Uterus (tissue), 4 donors: ENCODE data around the gene PI4KA. TPM values are rescaled to one million over a fixed set of nuclear protein-coding genes. Genes with fewer than 3 reads are reported as not detected.
A peak's percentile ranks its signal among the peaks of the same experiment; 100 is the strongest.

Experiments
- DNase-seq, 2 donors: peaks; one replicate each; pipeline ENCODE4 v3.0.0-alpha.2; 2019 to 2020
- H3K27ac ChIP-seq, 2 donors: fragments of 200-600 bp; sonication (generic); 1 replicate in 1 of 2; 2 replicates in 1 of 2; pipeline ENCODE4 v1.5.1; 2016 to 2018
- H3K27me3 ChIP-seq, 2 donors: fragments of 200-600 bp; sonication (generic); one replicate each; pipeline ENCODE4 v1.5.1; 2018 to 2019; ENCODE audit warnings: control low read depth in 1 of 2
- H3K36me3 ChIP-seq, 2 donors: fragments of 200-600 bp; sonication (generic); one replicate each; pipeline ENCODE4 v1.5.1; 2019; ENCODE audit warnings: control low read depth in 1 of 2
- H3K4me1 ChIP-seq, 2 donors: fragments of 200-600 bp; sonication (generic); one replicate each; pipeline ENCODE4 v1.5.1; 2018 to 2019; ENCODE audit warnings: control low read depth in 1 of 2
- H3K4me3 ChIP-seq, 2 donors: fragments of 200-600 bp; sonication (generic); 1 replicate in 1 of 2; 2 replicates in 1 of 2; pipeline ENCODE4 v1.5.1; 2018 to 2019; ENCODE audit warnings: mild to moderate bottlenecking in 1 of 2
- H3K9me3 ChIP-seq, 2 donors: fragments of 200-600 bp; sonication (generic); one replicate each; pipeline ENCODE4 v1.5.1; 2019; ENCODE audit warnings: control low read depth in 1 of 2
- POLR2A ChIP-seq, 2 donors: fragments of 450-650 bp; IDR thresholded peaks; one replicate each; pipeline ENCODE4 v1.6.1; 2016; ENCODE audit warnings: antibody characterized with exemption in 2 of 2, mild to moderate bottlenecking in 1 of 2, moderate library complexity in 1 of 2
- intact Hi-C: fragments of 100-400 bp; cut with DNase I; formaldehyde crosslinking; loops from one replicate; pipeline ENCODE4 v1.15.1; 2023; ENCODE audit warnings: low total_unique reads
- total RNA-seq, 4 donors: library from RNA; depleted of rRNA in 3 of 4; stranded (reverse); fragments of >200 nt in 3 of 4; gene quantifications; one replicate each; pipeline versions ENCODE4 v1.1.0 to v1.2.4, GENCODE V29; 2014 to 2023
- TF ChIP-seq, protein P1 (sequence below), 4 experiments: fragments of 200-600 bp in 2 of 4; fragments of 450-650 bp in 2 of 4; sonication (generic) in 2 of 4; IDR thresholded peaks; one replicate each; pipeline ENCODE4 v1.5.1; 2016 to 2019; ENCODE audit warnings: antibody characterized with exemption in 4 of 4, mild to moderate bottlenecking in 2 of 4, moderate library complexity in 1 of 4
- donor health status: DM: yes; HTN: yes; CAD: no.

PI4KA gene
- total RNA-seq, 4 donors from 2014 or later = 48.9 to 238 (median 108) TPM

DNA sequence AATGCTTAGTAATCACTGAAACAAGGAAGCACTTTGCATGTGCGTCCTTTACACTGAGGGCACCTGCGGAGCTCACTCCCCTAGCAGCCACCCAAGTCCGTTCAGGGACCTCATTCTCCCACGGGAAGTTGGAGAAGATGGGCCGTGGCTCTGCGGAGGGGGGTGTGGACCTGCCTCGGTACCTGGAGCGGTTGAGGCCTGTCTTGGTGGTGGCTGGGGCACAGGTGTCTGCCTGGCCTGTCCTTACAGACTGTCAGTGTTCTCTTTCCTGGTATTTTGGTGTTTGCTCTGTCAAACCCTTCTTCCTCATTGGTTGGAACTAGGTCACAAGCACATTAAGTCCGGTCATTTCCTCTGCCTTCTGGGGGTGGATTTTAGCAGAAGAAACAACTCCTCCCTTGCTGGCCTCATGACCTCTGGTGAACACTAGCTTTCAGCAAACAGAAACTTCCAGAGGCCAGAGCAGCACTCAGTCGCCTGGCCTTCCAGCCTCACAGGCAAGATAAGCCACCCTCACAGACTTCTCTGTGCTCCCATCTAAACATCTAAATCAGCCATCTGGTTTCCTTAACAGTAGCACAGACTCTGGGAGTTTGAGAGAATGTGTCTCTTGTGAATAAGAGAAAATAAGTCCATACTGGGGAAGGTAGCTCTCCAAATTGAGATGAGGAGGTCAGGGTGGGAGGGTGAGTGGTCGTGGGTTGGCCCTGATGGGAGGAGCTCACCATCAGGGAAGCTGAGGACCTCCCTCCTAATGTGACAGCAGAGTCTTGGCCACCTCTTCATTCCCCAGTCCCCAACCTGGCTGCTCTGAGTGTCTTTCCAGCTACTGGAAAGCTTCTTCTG, 8.8 kb upstream of the PI4KA start:
- Histone ChIP-seq H3K36me3 (no peaks in the 10 kb centered on the region), H3K9me3 (no peaks in the 10 kb centered on the region), H3K27me3 (no peaks in the 10 kb centered on the region), H3K27ac (peak overlapping the region; percentile 65 to 96), H3K4me3 (no peak overlapping the region), H3K4me1 (no peaks in the 10 kb centered on the region)
- DNase-seq = peak; percentile 54 to 58
- TF ChIP-seq, protein P1, sequence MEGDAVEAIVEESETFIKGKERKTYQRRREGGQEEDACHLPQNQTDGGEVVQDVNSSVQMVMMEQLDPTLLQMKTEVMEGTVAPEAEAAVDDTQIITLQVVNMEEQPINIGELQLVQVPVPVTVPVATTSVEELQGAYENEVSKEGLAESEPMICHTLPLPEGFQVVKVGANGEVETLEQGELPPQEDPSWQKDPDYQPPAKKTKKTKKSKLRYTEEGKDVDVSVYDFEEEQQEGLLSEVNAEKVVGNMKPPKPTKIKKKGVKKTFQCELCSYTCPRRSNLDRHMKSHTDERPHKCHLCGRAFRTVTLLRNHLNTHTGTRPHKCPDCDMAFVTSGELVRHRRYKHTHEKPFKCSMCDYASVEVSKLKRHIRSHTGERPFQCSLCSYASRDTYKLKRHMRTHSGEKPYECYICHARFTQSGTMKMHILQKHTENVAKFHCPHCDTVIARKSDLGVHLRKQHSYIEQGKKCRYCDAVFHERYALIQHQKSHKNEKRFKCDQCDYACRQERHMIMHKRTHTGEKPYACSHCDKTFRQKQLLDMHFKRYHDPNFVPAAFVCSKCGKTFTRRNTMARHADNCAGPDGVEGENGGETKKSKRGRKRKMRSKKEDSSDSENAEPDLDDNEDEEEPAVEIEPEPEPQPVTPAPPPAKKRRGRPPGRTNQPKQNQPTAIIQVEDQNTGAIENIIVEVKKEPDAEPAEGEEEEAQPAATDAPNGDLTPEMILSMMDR (IDR thresholded peaks at IDR 0.05) = no peak
- peak in 1 of 2 donors; percentile 82 for TF ChIP-seq POLR2A (IDR thresholded peaks at IDR 0.05)
- intact Hi-C loops = no loop called here

DNA sequence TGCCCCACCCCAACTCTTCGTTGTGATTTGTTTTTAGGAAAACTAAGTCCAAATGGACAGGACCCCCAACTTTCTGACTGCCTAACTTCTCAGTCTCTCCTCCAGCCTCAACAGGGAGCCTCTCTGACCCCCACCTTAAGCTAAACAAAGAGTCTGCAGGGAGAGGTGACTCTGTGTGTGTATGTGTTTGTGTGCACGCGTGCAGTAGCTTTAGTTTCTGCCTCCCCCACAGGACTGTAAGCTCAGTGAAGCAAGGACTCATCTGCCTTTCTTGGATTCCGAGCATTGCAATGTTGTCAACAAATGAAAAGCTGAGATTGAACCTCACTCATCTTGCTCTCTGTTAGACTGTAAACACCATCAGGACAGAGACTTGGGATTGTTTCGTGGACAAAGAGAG, 8.1 kb upstream of the PI4KA start:
- no peaks in the 10 kb centered on the region for H3K4me1 ChIP-seq
- no peaks in the 10 kb centered on the region for H3K27me3 ChIP-seq
- intact Hi-C loops = no loop called here
- no peaks in the 10 kb centered on the region for H3K9me3 ChIP-seq
- no peak overlapping the region for H3K4me3 ChIP-seq
- H3K27ac ChIP-seq = peak overlapping the region; percentile 65 to 96
- no peak for DNase-seq
- TF ChIP-seq POLR2A (IDR thresholded peaks at IDR 0.05) = no peak
- TF ChIP-seq, protein P1 (IDR thresholded peaks at IDR 0.05) = no peak
- H3K36me3 ChIP-seq = no peaks in the 10 kb centered on the region

DNA sequence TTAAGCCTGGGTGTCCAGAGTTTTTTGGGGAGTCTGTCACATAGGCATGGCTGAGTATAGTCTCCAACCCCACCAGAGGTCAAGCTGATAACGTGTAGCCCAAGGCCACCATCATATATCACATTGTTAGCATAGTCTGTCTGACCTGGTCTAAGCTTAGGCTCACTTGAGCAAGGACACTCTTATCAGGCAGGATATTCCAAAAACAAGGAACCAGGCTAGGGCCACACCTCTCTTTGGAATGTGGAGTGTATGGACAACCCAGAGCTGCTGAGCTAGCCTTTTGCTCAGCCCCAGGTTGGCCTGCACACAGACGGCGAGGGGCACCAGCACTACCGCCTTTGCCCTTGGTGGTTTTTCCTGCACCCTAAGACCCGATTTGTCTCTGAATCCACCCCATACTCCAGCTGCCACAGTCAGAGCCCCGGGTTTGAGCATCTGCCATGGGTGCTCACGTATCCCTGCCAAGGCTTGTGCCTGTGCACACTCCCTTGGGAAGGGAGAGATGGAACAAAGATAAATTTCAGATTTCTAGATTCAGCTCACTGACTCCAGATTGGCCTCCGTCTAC, 7.3 kb upstream of the PI4KA start:
- Histone ChIP-seq H3K27me3 (no peaks in the 10 kb centered on the region), H3K4me3 (no peak overlapping the region), H3K9me3 (no peaks in the 10 kb centered on the region), H3K36me3 (no peaks in the 10 kb centered on the region), H3K4me1 (no peaks in the 10 kb centered on the region), H3K27ac (peak overlapping the region in 1 of 2 donors; percentile 96)
- TF ChIP-seq, protein P1 (IDR thresholded peaks at IDR 0.05) = no peak
- no peak for TF ChIP-seq POLR2A (IDR thresholded peaks at IDR 0.05)
- intact Hi-C loops = no loop called here
- no peak for DNase-seq

- no peak for DNase-seq
- H3K27ac ChIP-seq = no peak overlapping the region
- no peak overlapping the region for H3K4me3 ChIP-seq
- H3K9me3 ChIP-seq = no peaks in the 10 kb centered on the region
- H3K36me3 ChIP-seq = no peaks in the 10 kb centered on the region
- TF ChIP-seq POLR2A (IDR thresholded peaks at IDR 0.05) = no peak
- TF ChIP-seq, protein P1 (IDR thresholded peaks at IDR 0.05) = no peak
- intact Hi-C loops = no loop called here
- H3K27me3 ChIP-seq = no peaks in the 10 kb centered on the region
- H3K4me1 ChIP-seq = no peaks in the 10 kb centered on the region
Measured at GRCh38 chr22:20865331-20865730, 6.7 kb upstream of the PI4KA start.

- Histone ChIP-seq H3K27me3 (no peaks in the 10 kb centered on the region), H3K36me3 (no peaks in the 10 kb centered on the region)
Measured at GRCh38 chr22:20864186-20864908, 5.7 kb upstream of the PI4KA start.

More at GRCh38 chr22:20864186-20864908, 5.7 kb upstream of the PI4KA start:
- Histone ChIP-seq H3K9me3 (no peaks in the 10 kb centered on the region), H3K4me3 (no peak overlapping the region), H3K27ac (no peak overlapping the region), H3K4me1 (no peaks in the 10 kb centered on the region)
- no peak for DNase-seq
- TF ChIP-seq, protein P1 (IDR thresholded peaks at IDR 0.05) = no peak
- TF ChIP-seq POLR2A (IDR thresholded peaks at IDR 0.05) = no peak
- intact Hi-C loops = no loop called here
